ENCODE results near the gene NOC4L. TPM values are rescaled to one million over a fixed set of nuclear protein-coding genes. Genes with fewer than 3 reads are reported as not detected.

Gene NOC4L
- total RNA-seq, 1 experiment from 2014 or later = 36.5 TPM

DNA sequence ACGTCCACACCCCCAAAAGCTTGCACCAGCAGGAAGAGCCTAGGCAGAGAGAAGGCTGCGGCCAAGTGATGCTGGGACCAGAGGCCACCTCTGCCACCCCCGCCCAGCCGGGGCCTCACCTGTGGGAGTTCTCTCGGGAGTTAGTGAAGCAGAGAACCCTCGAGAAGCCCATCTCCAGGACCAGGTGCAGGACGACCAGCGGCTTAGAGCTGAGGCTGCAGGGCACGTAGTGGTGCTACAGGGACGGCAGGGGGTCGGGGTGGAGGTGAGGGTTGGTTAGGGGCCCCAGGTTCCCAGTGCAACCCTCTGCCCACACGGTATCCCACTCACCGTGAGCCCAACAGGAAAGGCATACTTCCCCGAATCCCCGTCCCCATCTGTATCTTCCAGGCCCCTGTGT is 3.8 kb upstream of the NOC4L start:
- peaks cover 24 to 45% (median 44%) of the 10 kb centered on the region in 3 experiments for H3K36me3 Mint-ChIP-seq (ENCODE audit: insufficient read depth in 1 of 3, low read depth in 3 of 3)
- no peak overlapping the region for H3K4me3 Mint-ChIP-seq

More for the DNA sequence above, 3.8 kb upstream of the NOC4L start:
- Histone ChIP-seq H2AFZ (ENCODE audit: low read length) (no peak overlapping the region), H3K23ac (ENCODE audit: insufficient read length, low read depth, low read length) (no peak overlapping the region), H4K5ac (ENCODE audit: insufficient read length, low read depth, low read length) (no peak overlapping the region), H3K4me2 (ENCODE audit: insufficient read depth, insufficient read length, low read length) (no peak overlapping the region), H2BK120ac (ENCODE audit: low read depth, low read length, poor library complexity, severe bottlenecking) (no peak overlapping the region), H2BK12ac (ENCODE audit: insufficient read length, low read depth, low read length) (no peak overlapping the region), H3K27me3 (ENCODE audit: insufficient read depth, low read length) (no peaks in the 10 kb centered on the region), H3K18ac (ENCODE audit: insufficient read length, low read depth, low read length) (no peak overlapping the region), H4K20me1 (ENCODE audit: control insufficient read depth, insufficient read depth, insufficient read length) (no peaks in the 10 kb centered on the region), H3K4ac (ENCODE audit: low read depth, low read length) (no peak overlapping the region), H2AK5ac (ENCODE audit: insufficient read length, low read length) (no peak overlapping the region), H3K56ac (ENCODE audit: insufficient read length, low read depth, low read length) (no peak overlapping the region), H3K14ac (ENCODE audit: insufficient read depth, low read length) (no peak overlapping the region), H3K79me2 (ENCODE audit: insufficient read depth, low read length) (peaks cover 5% of the 10 kb centered on the region; the same call in 1 of the 2 replicates), H3K23me2 (ENCODE audit: insufficient read length, low read depth, low read length, poor library complexity, severe bottlenecking) (peaks cover 5% of the 10 kb centered on the region), H3K79me1 (ENCODE audit: insufficient read depth, low read depth, low read length, poor library complexity, severe bottlenecking) (peaks cover 12% of the 10 kb centered on the region), H2BK15ac (ENCODE audit: low read depth, low read length) (no peak overlapping the region), H3K4me1 (ENCODE audit: insufficient read depth, low read length) (peaks cover 3% of the 10 kb centered on the region; the same call in 1 of the 2 replicates), H2BK5ac (ENCODE audit: insufficient read length, low read length) (no peak overlapping the region), H2BK20ac (ENCODE audit: low read depth, low read length, poor library complexity, severe bottlenecking) (no peak overlapping the region), H3K9ac (ENCODE audit: extremely low read depth, insufficient read length, low read length) (no peak overlapping the region), H3K9me3 (ENCODE audit: control insufficient read depth, low read depth, low read length) (no peaks in the 10 kb centered on the region), H3T11ph (ENCODE audit: low read length) (no peak overlapping the region), H4K91ac (ENCODE audit: insufficient read length, low read depth, low read length) (no peak overlapping the region), H3K27ac (ENCODE audit: insufficient read length, low read depth, low read length) (no peak overlapping the region), H4K8ac (replicated peaks; ENCODE audit: insufficient read length, low read depth, low read length) (no peak overlapping the region)
- H3K4me1 Mint-ChIP-seq = peaks cover 7 to 10% of the 10 kb centered on the region in 2 experiments
- H3K27me3 Mint-ChIP-seq (ENCODE audit: low read depth) = peaks cover 20% of the 10 kb centered on the region
- no CpG with 5 or more reads among the region's 15 CpGs for WGBS (ENCODE audit: extremely low coverage, insufficient read length, low lambda C conversion rate)
- TF ChIP-seq, protein P1, sequence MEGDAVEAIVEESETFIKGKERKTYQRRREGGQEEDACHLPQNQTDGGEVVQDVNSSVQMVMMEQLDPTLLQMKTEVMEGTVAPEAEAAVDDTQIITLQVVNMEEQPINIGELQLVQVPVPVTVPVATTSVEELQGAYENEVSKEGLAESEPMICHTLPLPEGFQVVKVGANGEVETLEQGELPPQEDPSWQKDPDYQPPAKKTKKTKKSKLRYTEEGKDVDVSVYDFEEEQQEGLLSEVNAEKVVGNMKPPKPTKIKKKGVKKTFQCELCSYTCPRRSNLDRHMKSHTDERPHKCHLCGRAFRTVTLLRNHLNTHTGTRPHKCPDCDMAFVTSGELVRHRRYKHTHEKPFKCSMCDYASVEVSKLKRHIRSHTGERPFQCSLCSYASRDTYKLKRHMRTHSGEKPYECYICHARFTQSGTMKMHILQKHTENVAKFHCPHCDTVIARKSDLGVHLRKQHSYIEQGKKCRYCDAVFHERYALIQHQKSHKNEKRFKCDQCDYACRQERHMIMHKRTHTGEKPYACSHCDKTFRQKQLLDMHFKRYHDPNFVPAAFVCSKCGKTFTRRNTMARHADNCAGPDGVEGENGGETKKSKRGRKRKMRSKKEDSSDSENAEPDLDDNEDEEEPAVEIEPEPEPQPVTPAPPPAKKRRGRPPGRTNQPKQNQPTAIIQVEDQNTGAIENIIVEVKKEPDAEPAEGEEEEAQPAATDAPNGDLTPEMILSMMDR (conservative IDR thresholded peaks at IDR 0.05) = no peak
- no peak for DNase-seq
- peaks cover 2 to 3% of the 10 kb centered on the region in 2 experiments; a peak in 3 of 5 replicates for H3K9me3 Mint-ChIP-seq
- no peak overlapping the region for H3K27ac Mint-ChIP-seq
